GM18517 (cell line): ENCODE measurements around the gene SUFU.
"Not testable (repeated sequence)": the region's sequence is repeated elsewhere in the genome, so short reads cannot be mapped to it uniquely, and the experiment has no call there.

Source experiments
- ATAC-seq: cut with Tn5 transposase; IDR thresholded peaks from one replicate; pipeline ENCODE4 v1.9.1; 2021; ENCODE audit warnings: mild to moderate bottlenecking, moderate library complexity; ENCODE audit not compliant: unreplicated experiment

Gene SUFU

DNA sequence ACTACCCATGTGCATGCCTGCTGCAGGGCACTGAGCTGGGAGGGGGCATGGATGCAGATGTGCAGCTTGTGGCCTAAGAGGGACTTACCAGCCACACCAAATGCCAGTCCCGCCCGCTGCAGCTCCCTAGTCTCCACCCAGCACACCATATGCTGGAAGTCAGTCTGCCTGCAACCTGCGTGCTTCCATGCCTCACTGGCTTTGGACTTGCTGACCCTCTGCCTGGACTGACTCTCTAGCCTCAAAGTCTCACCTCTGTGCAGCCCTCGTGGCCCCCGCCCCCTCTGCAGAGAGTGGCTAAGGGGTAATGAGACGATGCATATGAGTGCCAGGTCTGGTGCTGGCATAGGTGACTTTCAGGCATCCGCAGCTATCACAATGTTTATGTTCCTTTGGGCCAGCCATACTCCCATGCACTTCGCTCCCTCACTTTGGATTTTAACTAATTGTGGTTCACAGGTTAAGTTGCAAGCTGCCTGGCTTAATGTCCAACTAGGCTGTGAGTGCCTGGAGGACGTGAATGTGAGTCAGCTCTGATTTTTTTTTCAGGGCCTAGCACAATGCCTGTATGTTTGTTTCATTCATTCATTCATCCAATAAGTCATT lies 162.2 kb downstream of the SUFU start:
- ATAC-seq: no peak

DNA sequence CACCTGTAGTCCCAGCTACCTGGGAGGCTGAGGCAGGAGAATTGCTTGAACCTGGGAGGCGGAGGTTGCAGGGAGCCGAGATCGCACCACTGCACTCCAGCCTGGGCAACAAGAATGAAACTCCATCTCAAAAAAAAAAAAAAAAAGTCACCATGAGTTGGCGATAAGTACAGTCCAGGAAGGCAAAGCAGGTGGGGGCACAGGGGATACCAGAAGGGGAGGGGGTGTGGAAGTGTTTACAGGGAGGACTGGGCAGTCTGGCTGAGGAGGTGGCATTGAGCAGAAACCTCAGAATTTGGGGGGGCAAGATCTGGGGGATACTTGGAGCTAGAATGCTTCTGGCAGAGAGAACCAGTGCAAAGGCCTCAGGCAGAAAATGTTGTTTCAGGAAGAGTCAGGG lies 163.6 kb downstream of the SUFU start:
- not testable (repeated sequence) for ATAC-seq

DNA sequence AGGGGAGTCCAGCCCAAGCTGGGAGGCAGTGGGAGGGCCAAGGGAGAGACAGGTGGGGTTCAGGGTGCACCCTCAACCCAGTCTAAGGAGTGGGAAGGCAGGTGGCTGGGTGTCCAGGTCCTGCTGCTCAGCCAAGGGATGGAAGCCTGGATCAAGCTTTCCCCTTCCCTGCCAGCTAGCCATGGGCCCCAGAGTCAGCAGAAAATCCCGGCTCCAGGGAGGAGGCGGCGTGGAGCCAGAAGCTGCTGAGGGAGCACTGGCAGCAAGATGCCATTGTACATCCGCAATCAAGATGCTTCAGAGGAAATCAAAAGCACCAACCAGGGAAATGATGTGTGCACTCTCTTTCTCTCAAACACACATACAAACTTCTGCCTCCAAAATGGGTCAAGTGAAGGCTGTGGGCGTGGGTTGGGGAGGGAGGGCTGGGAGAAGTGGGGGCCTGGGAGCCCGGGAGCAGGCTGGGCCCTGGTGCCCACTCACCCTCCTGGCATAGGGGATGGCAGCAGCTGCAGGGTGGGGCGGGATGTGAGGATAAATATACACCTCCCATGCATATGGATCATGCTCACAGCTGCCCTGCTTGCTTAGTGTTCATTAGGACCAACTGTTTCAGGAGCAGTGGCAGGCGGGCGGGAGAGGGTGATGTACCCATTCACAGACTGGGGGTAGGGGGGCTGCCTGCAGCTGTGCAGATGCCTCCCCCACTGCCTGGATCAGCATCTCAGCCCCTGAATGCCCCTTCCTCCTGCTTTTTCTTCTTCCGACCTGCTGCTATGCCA lies 164.7 kb downstream of the SUFU start:
- no peak for ATAC-seq

DNA sequence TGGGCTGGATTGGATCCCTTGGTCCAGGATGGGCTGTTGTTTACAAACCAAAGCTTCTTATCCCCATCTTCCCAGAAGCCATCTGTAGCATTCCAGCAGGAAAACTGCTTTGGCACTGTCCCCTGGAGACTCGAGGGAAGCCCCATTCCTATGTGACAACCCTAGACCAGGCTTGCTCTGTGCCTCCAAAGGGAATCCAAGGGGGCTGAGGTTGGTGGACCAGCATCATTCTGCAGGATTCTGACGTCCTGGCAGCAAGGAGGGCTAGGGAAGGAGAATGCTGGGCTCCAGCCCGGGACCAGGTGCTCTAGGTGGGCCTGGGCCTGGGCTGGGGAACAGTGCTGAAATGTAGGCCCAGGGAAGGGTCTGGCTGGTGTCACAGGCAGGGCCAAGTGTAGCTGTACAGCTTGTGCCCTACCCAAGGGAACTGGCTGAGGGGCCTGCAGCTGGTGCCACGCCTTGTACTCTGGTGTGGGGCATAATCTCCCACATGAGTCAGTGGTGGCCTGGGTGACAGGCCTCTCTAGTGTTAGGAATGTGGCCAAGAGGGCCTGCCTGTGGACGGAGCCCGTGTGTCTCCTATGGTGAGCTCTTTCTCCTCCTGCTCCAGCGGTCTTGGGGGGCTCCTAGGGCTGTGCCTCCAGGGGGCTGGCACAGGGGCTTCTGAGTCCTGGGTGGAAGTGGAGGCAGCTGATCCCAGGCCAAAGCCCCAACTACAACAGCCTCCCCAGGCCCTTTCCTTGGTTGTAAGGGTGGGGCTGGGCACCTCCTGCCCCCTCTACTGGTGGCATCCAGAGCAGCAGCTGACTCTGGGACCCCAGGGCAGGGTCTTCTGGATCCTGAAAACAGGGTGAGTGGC lies 165.7 kb downstream of the SUFU start:
- no peak for ATAC-seq

- no peak for ATAC-seq
These were observed 166.4 kb downstream of the SUFU start for GRCh38 chr10:102670065-102670670.

GRCh38 chr10:102670871-102671434 lies 167.2 kb downstream of the SUFU start:
- ATAC-seq: no peak

GRCh38 chr10:102673236-102673818 lies 169.6 kb downstream of the SUFU start:
- ATAC-seq: no peak

DNA sequence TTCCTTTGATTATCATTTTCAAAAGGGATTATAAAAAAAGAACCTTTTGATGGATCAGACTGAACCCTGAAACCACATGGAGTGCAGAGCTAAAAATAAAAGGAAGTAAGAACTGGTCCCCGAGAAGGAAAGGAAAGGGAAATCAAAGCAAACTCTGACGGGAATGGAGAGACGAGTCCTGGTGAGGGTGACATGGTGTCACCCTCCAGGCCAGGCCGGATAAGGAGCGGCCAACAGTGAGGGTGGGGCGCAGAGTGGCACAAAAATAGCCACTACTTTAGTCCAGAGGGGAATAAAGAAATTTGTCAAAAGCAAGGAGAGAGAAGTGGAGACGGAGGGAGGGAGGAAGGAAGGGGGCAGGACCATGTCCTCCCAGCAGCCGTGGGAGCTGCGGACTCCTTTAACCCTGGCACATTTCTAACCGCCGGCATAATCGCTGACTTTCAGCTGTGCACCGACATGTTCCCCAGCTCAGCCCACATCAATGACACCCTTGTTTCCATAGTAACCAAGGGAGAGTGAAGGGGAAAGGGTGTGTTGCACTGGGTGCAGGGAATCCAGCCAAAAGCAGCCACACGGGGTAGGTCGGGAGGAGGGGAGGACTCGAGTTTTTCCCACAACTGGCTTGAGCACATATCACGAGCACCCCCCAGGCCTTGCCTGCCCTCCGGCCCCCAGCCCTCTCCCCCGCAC lies 170.2 kb downstream of the SUFU start:
- no peak for ATAC-seq

DNA sequence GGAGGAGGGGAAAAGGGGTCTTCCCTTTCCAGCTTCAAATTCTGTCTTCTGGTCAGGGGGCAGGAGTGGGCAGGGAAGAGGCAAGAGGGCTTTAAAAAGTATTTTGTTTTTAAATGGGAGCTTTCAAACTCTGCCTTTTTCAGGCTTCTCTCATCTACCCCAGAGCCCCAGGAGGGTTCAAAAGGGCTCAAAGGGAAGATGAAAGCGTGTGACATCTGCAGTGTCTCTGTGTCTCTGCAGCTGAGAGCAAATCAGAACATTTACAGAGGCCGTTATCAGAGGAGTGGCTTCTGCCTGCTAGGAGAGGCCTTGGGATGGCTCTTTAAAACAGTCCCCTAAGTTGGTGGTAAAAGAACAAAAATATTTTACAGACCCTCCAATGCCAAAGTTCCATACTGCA lies 170.8 kb downstream of the SUFU start:
- no peak for ATAC-seq

GRCh38 chr10:102675011-102675665 lies 171.4 kb downstream of the SUFU start:
- ATAC-seq: no peak

DNA sequence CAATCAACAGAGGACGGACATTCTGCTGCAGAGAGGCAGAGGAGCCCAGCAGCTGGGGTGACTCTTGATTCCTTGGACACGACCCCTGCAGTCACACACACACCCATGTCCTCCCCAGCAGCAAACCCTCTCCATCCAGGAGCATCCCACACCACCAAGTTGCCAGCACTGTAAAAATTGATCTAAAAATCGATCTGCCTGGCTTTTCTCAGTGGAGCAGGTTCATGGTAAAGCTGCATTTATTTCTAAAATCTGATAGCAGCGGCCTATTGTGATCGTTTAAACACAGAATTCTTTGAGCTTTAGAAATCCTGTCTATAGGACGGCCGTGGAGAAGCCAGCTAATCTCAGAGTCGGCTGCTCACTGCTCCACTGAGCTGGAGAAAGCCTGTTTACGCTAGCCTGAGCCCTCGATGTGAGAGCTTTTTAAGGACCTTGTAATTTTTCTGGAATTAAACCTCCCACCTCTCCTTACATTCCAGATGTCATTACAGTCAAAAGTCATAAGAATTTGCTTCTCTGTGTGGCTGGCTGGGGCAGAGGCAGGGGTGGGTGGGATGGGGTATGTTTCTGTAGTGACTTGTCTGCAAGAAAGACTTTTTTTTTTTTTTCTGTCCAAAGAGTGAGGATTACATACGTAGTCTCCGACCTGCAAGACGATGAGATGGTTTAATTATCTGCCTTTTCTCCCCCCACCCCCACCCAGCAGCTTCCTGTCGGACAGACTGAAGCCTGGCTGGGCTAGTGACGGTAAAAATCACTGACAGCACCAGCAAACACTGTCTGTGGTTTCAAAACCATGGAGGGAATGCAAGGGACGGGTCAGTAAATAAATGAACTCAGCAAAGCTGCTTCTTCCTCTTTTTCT lies 172.1 kb downstream of the SUFU start:
- ATAC-seq: no peak

DNA sequence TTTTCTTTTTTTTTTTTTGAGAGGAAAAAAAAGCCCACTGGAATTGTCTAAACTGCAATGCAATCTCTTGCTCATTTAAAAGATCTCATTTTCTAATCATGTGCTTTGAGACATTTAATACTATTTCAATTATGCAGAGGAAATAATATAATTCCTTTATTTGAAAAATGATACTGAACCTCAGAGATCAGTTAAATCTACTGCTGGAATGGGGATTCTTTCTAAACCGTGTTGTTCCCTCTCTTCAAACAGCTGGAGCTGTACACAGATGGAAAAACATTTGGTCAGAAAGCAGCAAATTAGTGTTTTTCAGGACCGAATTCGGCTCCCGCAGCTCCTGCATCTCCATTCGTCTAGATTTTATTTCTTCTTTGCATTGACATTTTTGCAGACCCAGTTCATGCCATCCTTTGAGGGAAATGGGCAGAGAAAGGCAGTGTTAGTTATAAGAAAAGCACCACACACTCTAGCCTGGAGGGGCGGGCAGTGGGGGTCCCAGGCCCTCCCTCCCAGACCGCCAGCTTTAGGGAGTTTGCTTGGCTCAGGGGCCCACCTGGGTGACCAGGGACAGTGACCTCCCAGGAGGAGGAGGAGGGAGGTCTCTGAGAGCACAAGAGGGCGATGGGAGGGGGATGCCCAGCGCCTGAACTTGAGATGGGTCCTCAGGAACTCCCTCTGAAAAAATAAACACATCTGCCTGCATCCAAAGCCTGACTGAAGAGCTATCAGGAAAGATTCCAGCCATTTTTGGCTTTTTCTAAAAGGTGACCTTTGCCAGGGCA lies 173.0 kb downstream of the SUFU start:
- no peak for ATAC-seq

GRCh38 chr10:102677331-102678067 lies 173.7 kb downstream of the SUFU start:
- no peak for ATAC-seq

- ATAC-seq: no peak
These were observed 174.3 kb downstream of the SUFU start for GRCh38 chr10:102678068-102678400.

DNA sequence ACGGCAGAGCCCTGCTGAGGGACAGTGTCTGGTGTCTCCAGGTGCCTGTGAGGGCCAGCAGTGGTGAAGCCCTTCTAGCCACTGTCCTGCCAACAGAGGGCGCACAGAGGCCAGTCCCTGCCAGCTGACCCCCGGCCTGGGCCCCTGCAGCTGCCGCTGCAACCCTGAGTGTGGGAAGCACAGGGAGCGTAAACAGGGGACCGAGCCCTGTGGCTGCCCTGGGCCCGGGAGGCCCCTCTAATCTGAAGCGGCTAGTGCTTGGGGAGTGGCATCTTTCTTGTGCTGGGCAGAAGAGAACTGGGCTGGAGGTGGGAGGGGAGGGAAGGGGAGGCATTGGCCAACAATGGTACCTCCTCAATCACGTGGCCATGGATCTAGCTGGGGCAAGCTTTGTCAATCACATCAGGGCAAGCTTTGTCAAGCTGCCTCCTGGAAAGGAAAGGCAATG lies 175.1 kb downstream of the SUFU start:
- no peak for ATAC-seq

- ATAC-seq: no peak
These were observed 175.8 kb downstream of the SUFU start for GRCh38 chr10:102679596-102679995.

- no peak for ATAC-seq
These were observed 177.9 kb downstream of the SUFU start for GRCh38 chr10:102681696-102682095.
